ACC112 (cell line): ENCODE data around the gene ABR.

Experiments used
- H2AFZ ChIP-seq: fragments of 200-600 bp; sonication (generic); one replicate; pipeline ENCODE4 v1.6.0; 2017; ENCODE audit warnings: antibody characterized with exemption, low read length; ENCODE audit not compliant: unreplicated experiment
- H3K27ac ChIP-seq: fragments of 200-600 bp; sonication (generic); 2 replicates; pipeline ENCODE4 v1.5.1; 2014; ENCODE audit warnings: low read depth, mild to moderate bottlenecking, antibody characterized with exemption, low read length, moderate library complexity
- H3K27me3 ChIP-seq: fragments of 200-600 bp; sonication (generic); 2 replicates; pipeline ENCODE4 v1.6.1; 2014; ENCODE audit warnings: mild to moderate bottlenecking, antibody characterized with exemption, low read length, moderate library complexity, mixed read lengths; ENCODE audit not compliant: insufficient read depth
- H3K36me3 ChIP-seq: fragments of 200-600 bp; sonication (generic); 2 replicates; pipeline ENCODE4 v1.6.1; 2016; ENCODE audit warnings: mild to moderate bottlenecking, antibody characterized with exemption, low read length, moderate library complexity, mixed read lengths; ENCODE audit not compliant: insufficient read depth
- H3K4me1 ChIP-seq: fragments of 200-600 bp; sonication (generic); one replicate; pipeline ENCODE4 v1.6.1; 2016; ENCODE audit warnings: low read length, mixed read lengths; ENCODE audit not compliant: insufficient read depth, unreplicated experiment, control insufficient read depth
- H3K4me3 ChIP-seq: fragments of 200-600 bp; sonication (generic); 2 replicates; pipeline ENCODE4 v1.5.1; 2014; ENCODE audit warnings: mild to moderate bottlenecking, low read depth, low read length
- H3K79me2 ChIP-seq: fragments of 200-600 bp; sonication (generic); one replicate; pipeline ENCODE4 v1.6.0; 2016; ENCODE audit warnings: low read length; ENCODE audit not compliant: control insufficient read depth, unreplicated experiment, insufficient read depth

The ABR gene

GRCh38 chr17:1091190-1091534 lies 88.6 kb downstream of the ABR start:
- H3K27ac ChIP-seq = no peak overlapping the region
- H3K4me3 ChIP-seq = no peak overlapping the region
- H3K79me2 ChIP-seq = no peaks in the 10 kb centered on the region
- peaks cover 16% of the 10 kb centered on the region; the same call in 1 of the 2 replicates for H3K36me3 ChIP-seq
- H3K27me3 ChIP-seq = no peaks in the 10 kb centered on the region
- H2AFZ ChIP-seq = no peak overlapping the region
- no peaks in the 10 kb centered on the region for H3K4me1 ChIP-seq

- no peak overlapping the region for H3K27ac ChIP-seq
- H3K4me3 ChIP-seq = no peak overlapping the region
- H3K27me3 ChIP-seq = no peaks in the 10 kb centered on the region
Measured at GRCh38 chr17:1090465-1091189, 89.2 kb downstream of the ABR start.

GRCh38 chr17:1089915-1090314 lies 89.9 kb downstream of the ABR start:
- Histone ChIP-seq H3K36me3 (peaks cover 16% of the 10 kb centered on the region; the same call in 1 of the 2 replicates), H3K27ac (no peak overlapping the region), H2AFZ (no peak overlapping the region), H3K79me2 (no peaks in the 10 kb centered on the region), H3K4me1 (no peaks in the 10 kb centered on the region), H3K4me3 (no peak overlapping the region), H3K27me3 (no peaks in the 10 kb centered on the region)

More at GRCh38 chr17:1090465-1091189, 89.2 kb downstream of the ABR start:
- Histone ChIP-seq H2AFZ (no peak overlapping the region), H3K4me1 (no peaks in the 10 kb centered on the region), H3K36me3 (peaks cover 16% of the 10 kb centered on the region; the same call in 1 of the 2 replicates), H3K79me2 (no peaks in the 10 kb centered on the region)

- Histone ChIP-seq H3K4me1 (no peaks in the 10 kb centered on the region), H3K4me3 (no peak overlapping the region), H3K36me3 (peaks cover 23% of the 10 kb centered on the region; the same call in 1 of the 2 replicates), H3K79me2 (no peaks in the 10 kb centered on the region), H3K27ac (no peak overlapping the region), H2AFZ (no peak overlapping the region), H3K27me3 (no peaks in the 10 kb centered on the region)
Measured at GRCh38 chr17:1087381-1088241, 92.2 kb downstream of the ABR start.

- Histone ChIP-seq H3K27me3 (no peaks in the 10 kb centered on the region), H3K4me1 (peaks cover 17% of the 10 kb centered on the region), H2AFZ (no peak overlapping the region), H3K36me3 (peaks cover 6% of the 10 kb centered on the region; the same call in 1 of the 2 replicates), H3K79me2 (no peaks in the 10 kb centered on the region), H3K27ac (no peak overlapping the region), H3K4me3 (no peak overlapping the region)
Measured at GRCh38 chr17:1083451-1084187, 96.2 kb downstream of the ABR start.

GRCh38 chr17:1082579-1082978 lies 97.2 kb downstream of the ABR start:
- no peaks in the 10 kb centered on the region for H3K79me2 ChIP-seq
- H2AFZ ChIP-seq = no peak overlapping the region
- H3K4me1 ChIP-seq = peaks cover 17% of the 10 kb centered on the region
- H3K27me3 ChIP-seq = no peaks in the 10 kb centered on the region
- no peak overlapping the region for H3K4me3 ChIP-seq
- no peak overlapping the region for H3K27ac ChIP-seq
- peaks cover 6% of the 10 kb centered on the region; the same call in 1 of the 2 replicates for H3K36me3 ChIP-seq

- Histone ChIP-seq H3K36me3 (peaks cover 10% of the 10 kb centered on the region; the same call in 1 of the 2 replicates), H3K27me3 (no peaks in the 10 kb centered on the region), H3K79me2 (no peaks in the 10 kb centered on the region), H2AFZ (no peak overlapping the region), H3K4me3 (no peak overlapping the region), H3K27ac (no peak overlapping the region), H3K4me1 (peaks cover 17% of the 10 kb centered on the region)
Measured at GRCh38 chr17:1078831-1079561, 100.8 kb downstream of the ABR start.

GRCh38 chr17:1077986-1078711 lies 101.6 kb downstream of the ABR start:
- Histone ChIP-seq H3K36me3 (peaks cover 3% of the 10 kb centered on the region; the same call in 1 of the 2 replicates), H3K4me1 (peaks cover 17% of the 10 kb centered on the region), H2AFZ (no peak overlapping the region), H3K27ac (no peak overlapping the region), H3K4me3 (no peak overlapping the region), H3K27me3 (no peaks in the 10 kb centered on the region), H3K79me2 (no peaks in the 10 kb centered on the region)

GRCh38 chr17:1077581-1077985 lies 102.2 kb downstream of the ABR start:
- Histone ChIP-seq H3K79me2 (no peaks in the 10 kb centered on the region), H3K27ac (no peak overlapping the region), H3K4me3 (no peak overlapping the region), H3K36me3 (peaks cover 3% of the 10 kb centered on the region; the same call in 1 of the 2 replicates), H3K27me3 (no peaks in the 10 kb centered on the region), H3K4me1 (peaks cover 17% of the 10 kb centered on the region), H2AFZ (no peak overlapping the region)
